Aorta (tissue), 5 donors: Measurements from ENCODE around the gene RNF113B. TPM values are rescaled to one million over a fixed set of nuclear protein-coding genes. Genes with fewer than 3 reads are reported as not detected.

Source experiments
- ATAC-seq: fragments of 200-7000 bp; cut with Tn5 transposase; one replicate; pipeline ENCODE4 v1.9.1; 2022; ENCODE audit warnings: moderate library complexity; ENCODE audit not compliant: low FRiP score
- DNase-seq, 2 donors: peaks; one replicate each; pipeline ENCODE4 v3.0.0-alpha.2; 2020
- H3K27ac ChIP-seq, 2 donors: one replicate each; pipeline ENCODE4 v1.5.1; 2013; ENCODE audit warnings: low read length in 2 of 2, mild to moderate bottlenecking in 2 of 2, moderate library complexity in 2 of 2, control low read depth in 1 of 2, inconsistent platforms in 1 of 2, low read depth in 1 of 2
- H3K27me3 ChIP-seq, 2 donors: one replicate each; pipeline ENCODE4 v1.6.1; 2013; ENCODE audit warnings: control low read depth in 1 of 2, low read length in 1 of 2, mild to moderate bottlenecking in 1 of 2, moderate library complexity in 1 of 2; ENCODE audit not compliant: insufficient read depth in 2 of 2, control insufficient read depth in 1 of 2
- H3K36me3 ChIP-seq, 2 donors: one replicate each; pipeline ENCODE4 v1.6.1; 2013; ENCODE audit warnings: control low read depth in 1 of 2, low read length in 1 of 2, mild to moderate bottlenecking in 1 of 2; ENCODE audit not compliant: insufficient read depth in 2 of 2, control insufficient read depth in 1 of 2
- H3K4me1 ChIP-seq, 2 donors: one replicate each; pipeline ENCODE4 v1.6.1; 2013; ENCODE audit warnings: low read length in 2 of 2, control low read depth in 1 of 2, mild to moderate bottlenecking in 1 of 2, moderate library complexity in 1 of 2; ENCODE audit not compliant: insufficient read depth in 2 of 2, control insufficient read depth in 1 of 2
- H3K4me3 ChIP-seq, 2 donors: one replicate each; pipeline ENCODE4 v1.5.1; 2013; ENCODE audit warnings: low read length in 2 of 2, control low read depth in 1 of 2, mild to moderate bottlenecking in 1 of 2
- H3K9me3 ChIP-seq: one replicate; pipeline ENCODE4 v1.6.1; 2013; ENCODE audit warnings: mild to moderate bottlenecking, low read length; ENCODE audit not compliant: control insufficient read depth
- WGBS, 2 donors: extraction: QIAGEN DNeasy Blood & Tissue Kit; methylation state at CpG; one replicate each; pipeline ENCODE4 v1.1.7; 2013; 5-methylcytosine and 5-hydroxymethylcytosine counted together
- intact Hi-C, 2 donors: fragments of 100-400 bp; cut with DNase I; formaldehyde crosslinking; loops; one replicate each; pipeline versions ENCODE4 v1.14.2 to v1.15.0; 2022
- polyA plus RNA-seq, 2 donors: library from polyadenylated mRNA; stranded (reverse); fragments of 200-250 nt; gene quantifications; one replicate each; pipeline ENCODE4 v1.2.3, GENCODE V29; 2013
- total RNA-seq, 2 donors: library from RNA; stranded (reverse); fragmentation: NEBNext Ultra II Directional; extraction: Animal tissue kit (Norgen Biotek cat#: 25700); gene quantifications; one replicate each; pipeline ENCODE4 v1.2.1, GENCODE V29; 2021
- donor health status: healthy with polysubstance abuse.
- donor health status: Bipolar disorder and iron deficiency.
- donor health status: DM: no; HTN: no; CAD: no.
- donor health status: DM: no; HTN: no; CAD: no.
- donor health status: DM: yes; HTN: yes; CAD: no.

The RNF113B gene
- total and polyA plus RNA-seq, 4 donors: not detected

- no peak overlapping the region for H3K27ac ChIP-seq
- DNase-seq: no peak
- no peaks in the 10 kb centered on the region for H3K4me1 ChIP-seq
- no peak for ATAC-seq
- H3K9me3 ChIP-seq: no peaks in the 10 kb centered on the region
- no peaks in the 10 kb centered on the region for H3K36me3 ChIP-seq
- H3K4me3 ChIP-seq: no peak overlapping the region
- no peaks in the 10 kb centered on the region for H3K27me3 ChIP-seq
- 75 to 79% methylated on average over 8 of the region's 8 CpGs for WGBS, 2 donors
- intact Hi-C loops: loop anchor here in 1 of 2 donors (10.0 kb wide), 1 partner anchor 69 kb away; the partner anchor contains the start of gene FARP1
Measured at GRCh38 chr13:98213354-98213753, 36.3 kb upstream of the RNF113B start.

GRCh38 chr13:98212763-98213162, 35.7 kb upstream of the RNF113B start:
- 74 to 81% methylated on average over 5 of the region's 5 CpGs for WGBS, 2 donors
- DNase-seq (no peak), ATAC-seq (no peak)
- no peaks in the 10 kb centered on the region for H3K27me3 ChIP-seq
- no peak overlapping the region for H3K4me3 ChIP-seq
- no peaks in the 10 kb centered on the region for H3K9me3 ChIP-seq
- H3K27ac ChIP-seq: no peak overlapping the region
- H3K36me3 ChIP-seq: no peaks in the 10 kb centered on the region
- intact Hi-C loops: loop anchor here in 1 of 2 donors (10.0 kb wide), 1 partner anchor 68 kb away; the partner anchor contains the start of gene FARP1
- no peaks in the 10 kb centered on the region for H3K4me1 ChIP-seq

- Histone ChIP-seq H3K9me3 (peaks cover 5% of the 10 kb centered on the region), H3K4me1 (no peaks in the 10 kb centered on the region), H3K27ac (no peak overlapping the region), H3K36me3 (no peaks in the 10 kb centered on the region), H3K4me3 (no peak overlapping the region), H3K27me3 (no peaks in the 10 kb centered on the region)
- ATAC-seq (no peak), DNase-seq (no peak)
- WGBS, 2 donors: 89 to 93% methylated on average over 5 of the region's 5 CpGs
- intact Hi-C loops: no loop called here
Measured at GRCh38 chr13:98208606-98209005, 31.5 kb upstream of the RNF113B start.

GRCh38 chr13:98207416-98207815, 30.3 kb upstream of the RNF113B start:
- no peak for DNase-seq
- H3K36me3 ChIP-seq: no peaks in the 10 kb centered on the region
- intact Hi-C loops: no loop called here
- H3K27ac ChIP-seq: no peak overlapping the region
- no peaks in the 10 kb centered on the region for H3K4me1 ChIP-seq
- H3K27me3 ChIP-seq: no peaks in the 10 kb centered on the region
- peaks cover 5% of the 10 kb centered on the region for H3K9me3 ChIP-seq
- no peak overlapping the region for H3K4me3 ChIP-seq
- WGBS, 2 donors: 19 to 22% methylated on average over 4 of the region's 4 CpGs
- ATAC-seq: no peak

- no peak for DNase-seq
- 42 to 45% methylated on average over 4 of the region's 4 CpGs for WGBS, 2 donors
- Histone ChIP-seq H3K9me3 (peaks cover 5% of the 10 kb centered on the region), H3K27me3 (no peaks in the 10 kb centered on the region), H3K4me1 (no peaks in the 10 kb centered on the region), H3K36me3 (no peaks in the 10 kb centered on the region), H3K27ac (no peak overlapping the region), H3K4me3 (no peak overlapping the region)
- intact Hi-C loops: no loop called here
- ATAC-seq: no peak
Measured at GRCh38 chr13:98206946-98207345, 29.9 kb upstream of the RNF113B start.

- no peak overlapping the region for H3K27ac ChIP-seq
- intact Hi-C loops: no loop called here
- no peaks in the 10 kb centered on the region for H3K27me3 ChIP-seq
- H3K36me3 ChIP-seq: no peaks in the 10 kb centered on the region
- H3K4me1 ChIP-seq: no peaks in the 10 kb centered on the region
- DNase-seq (no peak), ATAC-seq (no peak)
- peaks cover 5% of the 10 kb centered on the region for H3K9me3 ChIP-seq
- 92 to 96% methylated on average over 2 of the region's 2 CpGs for WGBS, 2 donors
- H3K4me3 ChIP-seq: no peak overlapping the region
Measured at GRCh38 chr13:98204546-98204945, 27.5 kb upstream of the RNF113B start.

GRCh38 chr13:98203646-98204326, 26.7 kb upstream of the RNF113B start:
- no peak overlapping the region for H3K27ac ChIP-seq
- WGBS, 2 donors: 31 to 48% methylated on average over 8 of the region's 8 CpGs
- DNase-seq: no peak

GRCh38 chr13:98201984-98202383, 24.9 kb upstream of the RNF113B start:
- H3K9me3 ChIP-seq: peaks cover 5% of the 10 kb centered on the region
- 59 to 61% methylated on average over 6 of the region's 6 CpGs for WGBS, 2 donors
- no peak overlapping the region for H3K4me3 ChIP-seq
- H3K4me1 ChIP-seq: no peaks in the 10 kb centered on the region
- ATAC-seq (no peak), DNase-seq (no peak)
- H3K27me3 ChIP-seq: no peaks in the 10 kb centered on the region
- H3K27ac ChIP-seq: no peak overlapping the region
- no peaks in the 10 kb centered on the region for H3K36me3 ChIP-seq
- intact Hi-C loops: no loop called here

More at GRCh38 chr13:98203646-98204326, 26.7 kb upstream of the RNF113B start:
- no peak for ATAC-seq
- Histone ChIP-seq H3K36me3 (no peaks in the 10 kb centered on the region), H3K27me3 (no peaks in the 10 kb centered on the region), H3K9me3 (peaks cover 5% of the 10 kb centered on the region), H3K4me1 (no peaks in the 10 kb centered on the region), H3K4me3 (no peak overlapping the region)
- intact Hi-C loops: no loop called here

- intact Hi-C loops: no loop called here
- no peaks in the 10 kb centered on the region for H3K4me1 ChIP-seq
- H3K27me3 ChIP-seq: no peaks in the 10 kb centered on the region
- DNase-seq: no peak
- H3K4me3 ChIP-seq: no peak overlapping the region
- no peak overlapping the region for H3K27ac ChIP-seq
- 94 to 96% methylated on average over 8 of the region's 8 CpGs for WGBS, 2 donors
- no peaks in the 10 kb centered on the region for H3K36me3 ChIP-seq
- no peak for ATAC-seq
- H3K9me3 ChIP-seq: peaks cover 3% of the 10 kb centered on the region
Measured at GRCh38 chr13:98201189-98201588, 24.1 kb upstream of the RNF113B start.
